HepG2 (cell line): Measurements from ENCODE around the gene TELO2. TPM values are rescaled to one million over a fixed set of nuclear protein-coding genes. Genes with fewer than 3 reads are reported as not detected.

Source experiments
- ATAC-seq: fragments of 200-7000 bp; cut with Tn5 transposase; 3 replicates; pipeline ENCODE4 v1.9.1; 2020; ENCODE audit warnings: mild to moderate bottlenecking, moderate library complexity
- BruUV-seq: library from RNA; stranded (reverse); fragments of 400-500 nt; replicated peaks from 2 replicates; lab custom pipeline; 2021; lab: Mats Ljungman, UMichigan
- CTCF ChIA-PET: fragments of 300-600 bp; formaldehyde crosslinking; extraction: SDS; loops from one replicate; lab custom pipeline; 2021; ENCODE audit warnings: low total read pairs, inconsistent platforms, low intra/inter-chr PET ratio; lab: Yijun Ruan, JAX
- POLR2A ChIA-PET: fragments of 350-600 bp; sonication (Branson Sonifier 250); formaldehyde crosslinking; loops from one replicate; lab custom pipeline; 2020; ENCODE audit warnings: antibody characterized with exemption, inconsistent platforms; lab: Yijun Ruan, JAX
- DNase-seq: peaks from one replicate; pipeline ENCODE4 v3.0.0-alpha.2; 2015; ENCODE audit warnings: low spot score
- FAIRE-seq: peaks from 3 replicates; lab custom pipeline; 2011; peaks lifted over from hg19 to GRCh38; lab: Jason Lieb, UNC
- H2AFZ ChIP-seq: one replicate; pipeline ENCODE4 v1.6.1; 2011; ENCODE audit warnings: low read length, inconsistent platforms
- H3K27ac ChIP-seq: fragments of 300-600 bp; 3 replicates; pipeline ENCODE4 v1.8.0; 2011; ENCODE audit warnings: mixed run types, mild to moderate bottlenecking, mixed read lengths, low read length, inconsistent platforms; ENCODE audit not compliant: insufficient read depth; ENCODE audit errors: extremely low read length
- H3K27me3 ChIP-seq, 2 experiments: fragments of 200-600 bp in 1 of 2; 2 replicates in 1 of 2; 3 replicates in 1 of 2; pipeline versions ENCODE4 v1.6.0 to v1.8.0; 2011; ENCODE audit warnings: low read length in 2 of 2, mild to moderate bottlenecking in 2 of 2, moderate library complexity in 2 of 2, inconsistent platforms in 1 of 2; ENCODE audit not compliant: insufficient read depth in 2 of 2, control insufficient read depth in 1 of 2
- H3K36me3 ChIP-seq, 2 experiments: fragments of 200-600 bp in 1 of 2; replicated peaks in 1 of 2; 2 replicates in 1 of 2; 3 replicates in 1 of 2; pipeline versions ENCODE4 v1.5.1 to v1.8.0; 2011; ENCODE audit warnings: low read length in 2 of 2, inconsistent platforms in 1 of 2; ENCODE audit not compliant: insufficient read depth in 2 of 2, control insufficient read depth in 1 of 2
- H3K4me1 ChIP-seq: 2 replicates; pipeline ENCODE4 v1.5.1; 2012; ENCODE audit warnings: low read length, inconsistent platforms; ENCODE audit not compliant: insufficient read depth
- H3K4me2 ChIP-seq: 2 replicates; pipeline ENCODE4 v1.6.0; 2011; ENCODE audit warnings: low read depth, low read length, inconsistent platforms
- H3K4me3 ChIP-seq, 3 experiments: fragments of 200-600 bp in 1 of 3; sonication (generic), shearing (Covaris generic) in 1 of 3; replicated peaks in 1 of 3; 2 replicates each; pipeline ENCODE4 v1.5.1; 2011 to 2016; ENCODE audit warnings: low read length in 3 of 3, inconsistent platforms in 2 of 3, low read depth in 2 of 3, mild to moderate bottlenecking in 2 of 3, control low read depth in 1 of 3, mixed read lengths in 1 of 3; ENCODE audit not compliant: insufficient read depth in 1 of 3
- H3K79me2 ChIP-seq: one replicate; pipeline ENCODE4 v1.6.1; 2011; ENCODE audit warnings: low read length, inconsistent platforms; ENCODE audit not compliant: insufficient read depth
- H3K9ac ChIP-seq: 2 replicates; pipeline ENCODE4 v1.6.0; 2011; ENCODE audit warnings: mild to moderate bottlenecking, low read depth, low read length, inconsistent platforms; ENCODE audit not compliant: insufficient read depth
- H3K9me3 ChIP-seq: 2 replicates; pipeline ENCODE4 v1.5.1; 2012; ENCODE audit warnings: mild to moderate bottlenecking, low read length
- H4K20me1 ChIP-seq: 2 replicates; pipeline ENCODE4 v1.6.0; 2011; ENCODE audit warnings: inconsistent platforms, mild to moderate bottlenecking, low read length, moderate library complexity; ENCODE audit not compliant: insufficient read depth
- NRL ChIP-seq: sonication (generic); formaldehyde crosslinking; IDR thresholded peaks from 2 replicates; pipeline ENCODE4 v1.5.0; 2020; ENCODE audit warnings: missing genetic modification reagents, mild to moderate bottlenecking, moderate library complexity, borderline replicate concordance
- PAWR ChIP-seq: sonication (generic); formaldehyde crosslinking; IDR thresholded peaks from 2 replicates; pipeline ENCODE4 v1.4.0; 2020; ENCODE audit warnings: missing genetic modification reagents, mild to moderate bottlenecking, borderline replicate concordance
- RXRA ChIP-seq: sonication (generic); formaldehyde crosslinking; IDR thresholded peaks from 2 replicates; pipeline ENCODE4 v1.5.1; 2020; ENCODE audit warnings: missing genetic modification reagents
- TCF7L2 ChIP-seq: IDR thresholded peaks from 2 replicates; pipeline ENCODE4 v1.6.1; 2011; ENCODE audit warnings: mild to moderate bottlenecking, low read depth, low read length, moderate library complexity
- TEAD3 ChIP-seq: optimal IDR thresholded peaks from 2 replicates; pipeline ENCODE3; 2016; ENCODE audit warnings: borderline replicate concordance
- ZFP37 ChIP-seq: sonication (generic); formaldehyde crosslinking; IDR thresholded peaks from 2 replicates; pipeline ENCODE4 v1.4.0; 2020; ENCODE audit warnings: missing genetic modification reagents, borderline replicate concordance
- ZNF329 ChIP-seq: sonication (generic); formaldehyde crosslinking; IDR thresholded peaks from 2 replicates; pipeline ENCODE4 v1.9.0; 2021; ENCODE audit warnings: low read depth, mild to moderate bottlenecking, missing genetic modification reagents
- ZNF333 ChIP-seq: sonication (generic); formaldehyde crosslinking; IDR thresholded peaks from 2 replicates; pipeline ENCODE4 v1.4.0; 2020; ENCODE audit warnings: mild to moderate bottlenecking, missing genetic modification reagents, borderline replicate concordance
- ZNF350 ChIP-seq: sonication (generic); formaldehyde crosslinking; IDR thresholded peaks from 2 replicates; pipeline ENCODE4 v1.4.0; 2020; ENCODE audit warnings: mild to moderate bottlenecking, low read depth, missing genetic modification reagents, borderline replicate concordance
- ZNF441 ChIP-seq: sonication (generic); formaldehyde crosslinking; IDR thresholded peaks from 2 replicates; pipeline ENCODE4 v1.7.0; 2021; ENCODE audit warnings: missing genetic modification reagents, borderline replicate concordance
- ZNF563 ChIP-seq: sonication (generic); formaldehyde crosslinking; IDR thresholded peaks from 2 replicates; pipeline ENCODE4 v1.8.0; 2022; ENCODE audit warnings: mild to moderate bottlenecking, moderate library complexity, missing genetic modification reagents
- ZNF572 ChIP-seq: sonication (generic); formaldehyde crosslinking; IDR thresholded peaks from 2 replicates; pipeline ENCODE4 v1.5.1; 2020; ENCODE audit warnings: mild to moderate bottlenecking, missing genetic modification reagents
- ZNF792 ChIP-seq: IDR thresholded peaks from 2 replicates; pipeline ENCODE4 v1.6.1; 2016
- WGBS: methylation state at CpG from one replicate; pipeline ENCODE4 v1.1.6; 2017; ENCODE audit warnings: low lambda C conversion rate; 5-methylcytosine and 5-hydroxymethylcytosine counted together
- in situ Hi-C: cut with HindIII; loops from 2 replicates; pipeline ENCODE4 v1.10.0; 2017; ENCODE audit warnings: low pct_unique_long_range_greater_than_20kb; ENCODE audit not compliant: extremely low pct_ligation_motif_present
- intact Hi-C: fragments of 100-400 bp; cut with micrococcal nuclease; formaldehyde crosslinking; loops from one replicate; pipeline ENCODE4 v1.10.0; 2022; ENCODE audit not compliant: unreplicated experiment
- polyA plus RNA-seq, 8 experiments: library from polyadenylated mRNA; depleted of rRNA in 3 of 8; stranded (reverse) in 7 of 8; unstranded in 1 of 8; fragments of >200 nt; fragmentation: Illumina TruSeq in 4 of 8; extraction: Trizol in 4 of 8; gene quantifications; 2 replicates each; pipeline versions ENCODE4 v1.2.1 to v1.2.3, GENCODE V29; 2011 to 2016; ENCODE audit warnings: low read depth in 4 of 8, missing spikeins in 1 of 8, mixed read lengths in 1 of 8; ENCODE audit not compliant: insufficient read depth in 1 of 8
- total RNA-seq, 5 experiments: library from RNA; depleted of rRNA; stranded (reverse); fragments of >200 nt; fragmentation: Illumina TruSeq; extraction: Trizol; gene quantifications; 2 replicates each; pipeline ENCODE4 v1.2.3, GENCODE V29; 2016; ENCODE audit warnings: low read depth in 1 of 5
- TF ChIP-seq, protein P1 (sequence below): sonication (generic); IDR thresholded peaks from 2 replicates; pipeline ENCODE4 v1.6.1; 2016; ENCODE audit warnings: low read depth, borderline replicate concordance
- TF ChIP-seq, protein P2 (sequence below): sonication (generic); formaldehyde crosslinking; IDR thresholded peaks from 2 replicates; pipeline ENCODE4 v1.9.0; 2021; ENCODE audit warnings: missing genetic modification reagents, mild to moderate bottlenecking, borderline replicate concordance
- TF ChIP-seq, protein P3 (sequence below): conservative IDR thresholded peaks from 2 replicates; pipeline ENCODE4 v1.6.1; 2018; ENCODE audit warnings: missing genetic modification reagents
- TF ChIP-seq, protein P4 (sequence below): sonication (generic); formaldehyde crosslinking; conservative IDR thresholded peaks from 2 replicates; pipeline ENCODE4 v1.5.0; 2020; ENCODE audit warnings: missing genetic modification reagents
- TF ChIP-seq, protein P5 (sequence below): IDR thresholded peaks from 2 replicates; pipeline ENCODE4 v1.6.1; 2016; ENCODE audit warnings: missing genetic modification reagents, missing compliant biosample characterization
- TF ChIP-seq, protein P6 (sequence below): sonication (generic); formaldehyde crosslinking; IDR thresholded peaks from 2 replicates; pipeline ENCODE4 v1.4.0; 2020; ENCODE audit warnings: missing genetic modification reagents, borderline replicate concordance

The TELO2 gene
- total and polyA plus RNA-seq, 2 of the 13 experiments (the other 11 are each of a cell fraction or from before 2014, with no cell fraction given) = 10.1 to 17.9 TPM

DNA sequence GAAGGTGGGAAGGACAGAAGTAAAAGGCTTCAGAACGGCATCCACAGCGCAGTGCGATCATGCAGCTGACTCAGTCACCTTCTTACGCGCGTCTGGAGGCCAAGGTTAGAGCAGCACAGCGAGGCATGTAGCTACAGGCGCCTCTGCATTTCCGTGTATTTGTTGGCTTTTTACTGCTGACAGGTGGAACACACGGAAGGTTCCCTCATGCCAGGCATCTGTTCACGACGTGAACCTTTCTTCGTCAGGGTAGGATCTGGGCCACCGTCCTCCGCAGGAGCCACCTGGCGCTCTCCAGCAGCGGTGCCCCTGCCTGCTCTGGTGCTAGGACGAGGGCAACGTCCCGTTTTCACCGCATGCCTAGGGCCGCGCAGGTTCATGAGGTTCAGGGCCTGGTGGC, 55.6 kb downstream of the TELO2 start (continued):
- TF ChIP-seq, protein P1, sequence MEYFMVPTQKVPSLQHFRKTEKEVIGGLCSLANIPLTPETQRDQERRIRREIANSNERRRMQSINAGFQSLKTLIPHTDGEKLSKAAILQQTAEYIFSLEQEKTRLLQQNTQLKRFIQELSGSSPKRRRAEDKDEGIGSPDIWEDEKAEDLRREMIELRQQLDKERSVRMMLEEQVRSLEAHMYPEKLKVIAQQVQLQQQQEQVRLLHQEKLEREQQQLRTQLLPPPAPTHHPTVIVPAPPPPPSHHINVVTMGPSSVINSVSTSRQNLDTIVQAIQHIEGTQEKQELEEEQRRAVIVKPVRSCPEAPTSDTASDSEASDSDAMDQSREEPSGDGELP = no peak
- no peak for TF ChIP-seq PAWR
- no peak for TF ChIP-seq ZNF563 (CRISPR knock-in tag)
- TF ChIP-seq, protein P2, sequence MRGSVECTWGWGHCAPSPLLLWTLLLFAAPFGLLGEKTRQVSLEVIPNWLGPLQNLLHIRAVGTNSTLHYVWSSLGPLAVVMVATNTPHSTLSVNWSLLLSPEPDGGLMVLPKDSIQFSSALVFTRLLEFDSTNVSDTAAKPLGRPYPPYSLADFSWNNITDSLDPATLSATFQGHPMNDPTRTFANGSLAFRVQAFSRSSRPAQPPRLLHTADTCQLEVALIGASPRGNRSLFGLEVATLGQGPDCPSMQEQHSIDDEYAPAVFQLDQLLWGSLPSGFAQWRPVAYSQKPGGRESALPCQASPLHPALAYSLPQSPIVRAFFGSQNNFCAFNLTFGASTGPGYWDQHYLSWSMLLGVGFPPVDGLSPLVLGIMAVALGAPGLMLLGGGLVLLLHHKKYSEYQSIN (CRISPR knock-in tag) = no peak
- TF ChIP-seq RXRA (CRISPR knock-in tag) = no peak
- TF ChIP-seq TEAD3 (CRISPR knock-in tag) = no peak
- TF ChIP-seq TCF7L2 = no peak
- TF ChIP-seq ZFP37 (CRISPR knock-in tag) = no peak
- no peak for TF ChIP-seq ZNF333 (CRISPR knock-in tag)

DNA sequence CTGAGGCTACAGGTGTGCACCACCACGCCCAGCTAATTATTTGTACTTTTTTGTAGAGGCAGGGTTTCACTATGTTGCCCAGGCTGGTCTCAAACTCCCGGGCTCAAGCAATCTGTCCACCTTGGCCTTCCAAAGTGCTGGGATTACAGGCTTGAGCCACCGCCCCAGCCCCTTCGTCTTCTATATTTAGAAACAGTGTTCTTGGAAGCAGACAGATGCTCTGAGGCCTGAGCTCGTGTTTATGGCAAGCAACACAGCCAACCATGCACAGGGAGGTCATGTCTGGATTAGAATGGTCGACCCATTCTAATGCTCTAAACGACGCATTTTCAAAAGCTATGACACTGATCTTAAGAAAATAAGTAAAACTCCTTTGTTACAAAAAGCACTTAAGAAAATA, 56.9 kb downstream of the TELO2 start:
- Histone ChIP-seq H4K20me1 (no peaks in the 10 kb centered on the region), H3K4me3 (no peak overlapping the region), H3K27me3 (no peaks in the 10 kb centered on the region), H3K27ac (no peak overlapping the region), H3K9ac (no peak overlapping the region), H2AFZ (no peak overlapping the region), H3K36me3 (peaks cover 1 to 11% of the 10 kb centered on the region in 2 experiments; a peak in 3 of 5 replicates), H3K4me1 (peaks cover 29% of the 10 kb centered on the region), H3K9me3 (no peaks in the 10 kb centered on the region), H3K79me2 (no peaks in the 10 kb centered on the region), H3K4me2 (no peak overlapping the region)
- no peak for FAIRE-seq
- intact Hi-C loops (no loop called here), in situ Hi-C loops (no loop called here)
- 90% methylated on average over 8 of the region's 8 CpGs for WGBS
- CTCF ChIA-PET = no interaction called here
- no peak for ATAC-seq
- POLR2A ChIA-PET = no interaction called here
- DNase-seq = no peak
- no TSS peak for BruUV-seq
- TF ChIP-seq ZNF792 (CRISPR knock-in tag) (no peak), ZNF329 (CRISPR knock-in tag) (no peak), ZNF572 (CRISPR knock-in tag) (no peak), ZNF441 (CRISPR knock-in tag) (no peak), NRL (CRISPR knock-in tag) (no peak), ZNF350 (CRISPR knock-in tag) (no peak)
- TF ChIP-seq, protein P3, sequence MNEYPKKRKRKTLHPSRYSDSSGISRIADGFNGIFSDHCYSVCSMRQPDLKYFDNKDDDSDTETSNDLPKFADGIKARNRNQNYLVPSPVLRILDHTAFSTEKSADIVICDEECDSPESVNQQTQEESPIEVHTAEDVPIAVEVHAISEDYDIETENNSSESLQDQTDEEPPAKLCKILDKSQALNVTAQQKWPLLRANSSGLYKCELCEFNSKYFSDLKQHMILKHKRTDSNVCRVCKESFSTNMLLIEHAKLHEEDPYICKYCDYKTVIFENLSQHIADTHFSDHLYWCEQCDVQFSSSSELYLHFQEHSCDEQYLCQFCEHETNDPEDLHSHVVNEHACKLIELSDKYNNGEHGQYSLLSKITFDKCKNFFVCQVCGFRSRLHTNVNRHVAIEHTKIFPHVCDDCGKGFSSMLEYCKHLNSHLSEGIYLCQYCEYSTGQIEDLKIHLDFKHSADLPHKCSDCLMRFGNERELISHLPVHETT (CRISPR knock-in tag) = no peak
- TF ChIP-seq, protein P4, sequence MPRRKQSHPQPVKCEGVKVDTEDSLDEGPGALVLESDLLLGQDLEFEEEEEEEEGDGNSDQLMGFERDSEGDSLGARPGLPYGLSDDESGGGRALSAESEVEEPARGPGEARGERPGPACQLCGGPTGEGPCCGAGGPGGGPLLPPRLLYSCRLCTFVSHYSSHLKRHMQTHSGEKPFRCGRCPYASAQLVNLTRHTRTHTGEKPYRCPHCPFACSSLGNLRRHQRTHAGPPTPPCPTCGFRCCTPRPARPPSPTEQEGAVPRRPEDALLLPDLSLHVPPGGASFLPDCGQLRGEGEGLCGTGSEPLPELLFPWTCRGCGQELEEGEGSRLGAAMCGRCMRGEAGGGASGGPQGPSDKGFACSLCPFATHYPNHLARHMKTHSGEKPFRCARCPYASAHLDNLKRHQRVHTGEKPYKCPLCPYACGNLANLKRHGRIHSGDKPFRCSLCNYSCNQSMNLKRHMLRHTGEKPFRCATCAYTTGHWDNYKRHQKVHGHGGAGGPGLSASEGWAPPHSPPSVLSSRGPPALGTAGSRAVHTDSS = no peak
- TF ChIP-seq, protein P5, sequence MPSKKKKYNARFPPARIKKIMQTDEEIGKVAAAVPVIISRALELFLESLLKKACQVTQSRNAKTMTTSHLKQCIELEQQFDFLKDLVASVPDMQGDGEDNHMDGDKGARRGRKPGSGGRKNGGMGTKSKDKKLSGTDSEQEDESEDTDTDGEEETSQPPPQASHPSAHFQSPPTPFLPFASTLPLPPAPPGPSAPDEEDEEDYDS (CRISPR knock-in tag) = no peak
- TF ChIP-seq, protein P6, sequence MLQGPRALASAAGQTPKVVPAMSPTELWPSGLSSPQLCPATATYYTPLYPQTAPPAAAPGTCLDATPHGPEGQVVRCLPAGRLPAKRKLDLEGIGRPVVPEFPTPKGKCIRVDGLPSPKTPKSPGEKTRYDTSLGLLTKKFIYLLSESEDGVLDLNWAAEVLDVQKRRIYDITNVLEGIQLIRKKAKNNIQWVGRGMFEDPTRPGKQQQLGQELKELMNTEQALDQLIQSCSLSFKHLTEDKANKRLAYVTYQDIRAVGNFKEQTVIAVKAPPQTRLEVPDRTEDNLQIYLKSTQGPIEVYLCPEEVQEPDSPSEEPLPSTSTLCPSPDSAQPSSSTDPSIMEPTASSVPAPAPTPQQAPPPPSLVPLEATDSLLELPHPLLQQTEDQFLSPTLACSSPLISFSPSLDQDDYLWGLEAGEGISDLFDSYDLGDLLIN (CRISPR knock-in tag) = no peak
